SK-N-SH treated with all-trans-retinoic acid at 6 μM for 48 hours (cell line): ENCODE measurements around the gene SMYD3.

Experiments
- ARNTL ChIP-seq: fragments of 450-650 bp; formaldehyde crosslinking; IDR thresholded peaks from 2 replicates; pipeline ENCODE4 v1.5.0; 2020; ENCODE audit warnings: low read depth, mild to moderate bottlenecking, moderate library complexity, borderline replicate concordance
- BACH2 ChIP-seq: fragments of 250-450 bp; sonication (Bioruptor Pico); IDR thresholded peaks from 2 replicates; pipeline ENCODE4 v1.9.0; 2021; ENCODE audit warnings: mild to moderate bottlenecking, borderline replicate concordance
- CSDC2 ChIP-seq: fragments of 250-450 bp; sonication (Bioruptor Pico); IDR thresholded peaks from 2 replicates; pipeline ENCODE4 v1.5.0; 2020; ENCODE audit warnings: mild to moderate bottlenecking, moderate library complexity
- ISL1 ChIP-seq: fragments of 250-450 bp; sonication (Bioruptor Pico); IDR thresholded peaks from 2 replicates; pipeline ENCODE4 v2.1.2; 2022; ENCODE audit warnings: mild to moderate bottlenecking, moderate library complexity
- RARB ChIP-seq: fragments of 250-450 bp; sonication (Bioruptor Pico); IDR thresholded peaks from 2 replicates; pipeline ENCODE4 v1.8.0; 2021; ENCODE audit warnings: mild to moderate bottlenecking, moderate library complexity
- TOX ChIP-seq: fragments of 250-450 bp; sonication (Bioruptor Pico); IDR thresholded peaks from 2 replicates; pipeline ENCODE4 v1.8.0; 2021; ENCODE audit warnings: mild to moderate bottlenecking, moderate library complexity, borderline replicate concordance
- ZFP30 ChIP-seq: fragments of 450-650 bp; formaldehyde crosslinking; IDR thresholded peaks from 2 replicates; pipeline ENCODE4 v1.5.0; 2022; ENCODE audit warnings: mild to moderate bottlenecking, moderate library complexity
- ZNF70 ChIP-seq: fragments of 450-650 bp; formaldehyde crosslinking; IDR thresholded peaks from 2 replicates; pipeline ENCODE4 v1.5.0; 2020; ENCODE audit warnings: mild to moderate bottlenecking, moderate library complexity
- TF ChIP-seq, protein P1 (sequence below): fragments of 250-450 bp; sonication (Bioruptor Pico); IDR thresholded peaks from 2 replicates; pipeline ENCODE4 v1.5.0; 2020; ENCODE audit warnings: mild to moderate bottlenecking, moderate library complexity
- TF ChIP-seq, protein P2 (sequence below): fragments of 250-450 bp; sonication (Bioruptor Pico); IDR thresholded peaks from 2 replicates; pipeline ENCODE4 v1.8.0; 2020; ENCODE audit warnings: mild to moderate bottlenecking, moderate library complexity, borderline replicate concordance
- TF ChIP-seq, protein P3 (sequence below): fragments of 250-450 bp; sonication (Bioruptor Pico); IDR thresholded peaks from 2 replicates; pipeline ENCODE4 v1.8.0; 2021; ENCODE audit warnings: low read depth, mild to moderate bottlenecking, moderate library complexity, borderline replicate concordance

DNA sequence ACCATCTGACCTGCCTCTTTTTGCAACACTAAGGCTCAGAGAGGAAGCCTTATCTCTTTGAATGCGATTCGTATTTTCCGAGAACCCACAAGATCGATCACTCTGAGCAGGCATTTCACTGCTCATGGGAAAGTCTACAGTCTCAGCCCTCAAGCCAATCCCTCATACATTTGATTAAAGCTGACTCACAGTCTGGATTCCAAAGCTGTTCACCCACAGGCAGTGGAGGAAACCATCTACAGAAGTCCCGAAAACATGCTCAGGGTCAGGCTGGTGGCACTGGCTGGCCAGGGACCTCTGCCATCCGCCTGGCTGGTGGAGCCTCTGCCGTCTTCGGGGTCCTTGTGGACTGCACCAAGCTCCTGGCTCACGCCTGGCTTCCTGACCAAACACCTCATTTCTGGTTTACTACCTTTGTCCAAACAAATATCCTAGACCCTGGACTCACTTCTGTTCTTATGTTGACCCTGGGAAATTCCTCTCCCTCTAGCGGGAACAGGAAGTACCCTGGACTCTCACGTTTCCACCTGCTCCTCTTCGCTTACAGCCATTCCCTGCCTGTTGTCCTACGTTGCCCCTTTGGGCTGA lies 650.0 kb downstream of the SMYD3 start:
- TF ChIP-seq RARB (no peak), ZFP30 (CRISPR knock-in tag) (no peak), ISL1 (CRISPR knock-in tag) (no peak), ZNF70 (no peak), CSDC2 (CRISPR knock-in tag) (no peak), TOX (no peak), ARNTL (no peak), BACH2 (CRISPR knock-in tag) (no peak)
- TF ChIP-seq, protein P1, sequence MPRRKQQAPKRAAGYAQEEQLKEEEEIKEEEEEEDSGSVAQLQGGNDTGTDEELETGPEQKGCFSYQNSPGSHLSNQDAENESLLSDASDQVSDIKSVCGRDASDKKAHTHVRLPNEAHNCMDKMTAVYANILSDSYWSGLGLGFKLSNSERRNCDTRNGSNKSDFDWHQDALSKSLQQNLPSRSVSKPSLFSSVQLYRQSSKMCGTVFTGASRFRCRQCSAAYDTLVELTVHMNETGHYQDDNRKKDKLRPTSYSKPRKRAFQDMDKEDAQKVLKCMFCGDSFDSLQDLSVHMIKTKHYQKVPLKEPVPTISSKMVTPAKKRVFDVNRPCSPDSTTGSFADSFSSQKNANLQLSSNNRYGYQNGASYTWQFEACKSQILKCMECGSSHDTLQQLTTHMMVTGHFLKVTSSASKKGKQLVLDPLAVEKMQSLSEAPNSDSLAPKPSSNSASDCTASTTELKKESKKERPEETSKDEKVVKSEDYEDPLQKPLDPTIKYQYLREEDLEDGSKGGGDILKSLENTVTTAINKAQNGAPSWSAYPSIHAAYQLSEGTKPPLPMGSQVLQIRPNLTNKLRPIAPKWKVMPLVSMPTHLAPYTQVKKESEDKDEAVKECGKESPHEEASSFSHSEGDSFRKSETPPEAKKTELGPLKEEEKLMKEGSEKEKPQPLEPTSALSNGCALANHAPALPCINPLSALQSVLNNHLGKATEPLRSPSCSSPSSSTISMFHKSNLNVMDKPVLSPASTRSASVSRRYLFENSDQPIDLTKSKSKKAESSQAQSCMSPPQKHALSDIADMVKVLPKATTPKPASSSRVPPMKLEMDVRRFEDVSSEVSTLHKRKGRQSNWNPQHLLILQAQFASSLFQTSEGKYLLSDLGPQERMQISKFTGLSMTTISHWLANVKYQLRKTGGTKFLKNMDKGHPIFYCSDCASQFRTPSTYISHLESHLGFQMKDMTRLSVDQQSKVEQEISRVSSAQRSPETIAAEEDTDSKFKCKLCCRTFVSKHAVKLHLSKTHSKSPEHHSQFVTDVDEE (CRISPR knock-in tag): no peak
- TF ChIP-seq, protein P2, sequence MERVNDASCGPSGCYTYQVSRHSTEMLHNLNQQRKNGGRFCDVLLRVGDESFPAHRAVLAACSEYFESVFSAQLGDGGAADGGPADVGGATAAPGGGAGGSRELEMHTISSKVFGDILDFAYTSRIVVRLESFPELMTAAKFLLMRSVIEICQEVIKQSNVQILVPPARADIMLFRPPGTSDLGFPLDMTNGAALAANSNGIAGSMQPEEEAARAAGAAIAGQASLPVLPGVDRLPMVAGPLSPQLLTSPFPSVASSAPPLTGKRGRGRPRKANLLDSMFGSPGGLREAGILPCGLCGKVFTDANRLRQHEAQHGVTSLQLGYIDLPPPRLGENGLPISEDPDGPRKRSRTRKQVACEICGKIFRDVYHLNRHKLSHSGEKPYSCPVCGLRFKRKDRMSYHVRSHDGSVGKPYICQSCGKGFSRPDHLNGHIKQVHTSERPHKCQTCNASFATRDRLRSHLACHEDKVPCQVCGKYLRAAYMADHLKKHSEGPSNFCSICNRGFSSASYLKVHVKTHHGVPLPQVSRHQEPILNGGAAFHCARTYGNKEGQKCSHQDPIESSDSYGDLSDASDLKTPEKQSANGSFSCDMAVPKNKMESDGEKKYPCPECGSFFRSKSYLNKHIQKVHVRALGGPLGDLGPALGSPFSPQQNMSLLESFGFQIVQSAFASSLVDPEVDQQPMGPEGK (CRISPR knock-in tag): no peak
- TF ChIP-seq, protein P3, sequence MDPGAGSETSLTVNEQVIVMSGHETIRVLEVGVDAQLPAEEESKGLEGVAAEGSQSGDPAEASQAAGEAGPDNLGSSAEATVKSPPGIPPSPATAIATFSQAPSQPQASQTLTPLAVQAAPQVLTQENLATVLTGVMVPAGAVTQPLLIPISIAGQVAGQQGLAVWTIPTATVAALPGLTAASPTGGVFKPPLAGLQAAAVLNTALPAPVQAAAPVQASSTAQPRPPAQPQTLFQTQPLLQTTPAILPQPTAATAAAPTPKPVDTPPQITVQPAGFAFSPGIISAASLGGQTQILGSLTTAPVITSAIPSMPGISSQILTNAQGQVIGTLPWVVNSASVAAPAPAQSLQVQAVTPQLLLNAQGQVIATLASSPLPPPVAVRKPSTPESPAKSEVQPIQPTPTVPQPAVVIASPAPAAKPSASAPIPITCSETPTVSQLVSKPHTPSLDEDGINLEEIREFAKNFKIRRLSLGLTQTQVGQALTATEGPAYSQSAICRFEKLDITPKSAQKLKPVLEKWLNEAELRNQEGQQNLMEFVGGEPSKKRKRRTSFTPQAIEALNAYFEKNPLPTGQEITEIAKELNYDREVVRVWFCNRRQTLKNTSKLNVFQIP (CRISPR knock-in tag): no peak; the same call in 1 of the 2 replicates
